T-helper 2 cell treated with Interferon-gamma antibody and Interleukin-4, amounts not matched to agents 100 ng/mL and 5 ng/mL, for 36 hours (primary cell): Measurements from ENCODE around the gene KIF23. TPM values are rescaled to one million over a fixed set of nuclear protein-coding genes. Genes with fewer than 3 reads are reported as not detected.

Source experiments
- intact Hi-C: fragments of 100-400 bp; cut with micrococcal nuclease; formaldehyde crosslinking; loops from one replicate; pipeline ENCODE4 v1.15.1; 2023
- total RNA-seq: library from RNA; stranded (reverse); gene quantifications from 2 replicates; pipeline ENCODE4 v1.2.3, GENCODE V29; 2022

Gene KIF23
- total RNA-seq, 1 donor from 2014 or later: 55.3 TPM

DNA sequence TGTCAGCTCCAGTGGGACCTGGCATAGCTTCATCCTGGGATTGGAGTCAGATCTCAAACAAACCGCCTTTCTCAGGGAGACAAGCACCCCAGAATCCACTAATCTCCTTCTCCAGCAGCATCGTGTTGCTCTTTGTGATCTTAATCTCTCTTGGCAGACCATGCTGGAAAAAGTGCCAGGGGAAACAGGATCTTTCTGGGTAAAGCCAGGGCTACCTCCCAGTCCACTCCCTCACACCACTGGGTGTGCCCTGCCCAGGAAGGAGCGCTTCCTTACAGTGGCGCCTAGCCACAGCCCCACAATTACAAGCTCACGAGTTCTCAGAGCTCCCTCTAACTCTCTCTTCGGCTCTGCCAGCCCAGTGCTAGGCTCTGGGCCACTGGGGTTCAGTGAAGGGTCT, 70.7 kb downstream of the KIF23 start:
- intact Hi-C loops: no loop called here

DNA sequence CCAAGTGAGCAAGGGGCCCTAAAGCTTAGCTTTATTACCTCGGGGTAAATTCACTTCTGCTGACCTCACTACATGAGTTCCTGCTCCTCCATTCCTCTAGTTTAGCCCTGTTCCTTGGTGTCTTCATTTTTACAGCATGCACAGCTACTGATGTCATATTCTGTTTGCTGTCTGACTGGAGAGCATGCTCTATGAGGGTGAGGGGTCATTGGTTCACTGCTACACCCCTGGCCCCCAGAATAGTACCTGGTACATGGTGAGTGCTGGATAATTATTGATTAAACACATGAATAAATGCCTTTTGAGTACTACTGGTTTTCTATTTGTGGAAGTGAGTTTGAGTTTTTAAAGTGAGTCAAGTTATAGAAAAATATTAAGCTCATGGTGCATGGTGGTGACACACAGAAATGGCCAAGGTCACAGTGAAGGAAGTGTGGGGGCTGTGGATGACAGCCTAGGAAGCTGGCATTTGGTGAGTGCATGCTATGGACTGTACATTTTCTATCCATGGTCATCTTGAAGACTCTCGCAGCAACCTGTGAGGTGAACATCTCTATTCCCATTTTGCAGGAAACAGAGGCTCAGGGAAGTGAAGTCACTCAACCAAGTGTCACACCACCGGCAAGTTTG, 72.4 kb downstream of the KIF23 start:
- intact Hi-C loops: no loop called here

DNA sequence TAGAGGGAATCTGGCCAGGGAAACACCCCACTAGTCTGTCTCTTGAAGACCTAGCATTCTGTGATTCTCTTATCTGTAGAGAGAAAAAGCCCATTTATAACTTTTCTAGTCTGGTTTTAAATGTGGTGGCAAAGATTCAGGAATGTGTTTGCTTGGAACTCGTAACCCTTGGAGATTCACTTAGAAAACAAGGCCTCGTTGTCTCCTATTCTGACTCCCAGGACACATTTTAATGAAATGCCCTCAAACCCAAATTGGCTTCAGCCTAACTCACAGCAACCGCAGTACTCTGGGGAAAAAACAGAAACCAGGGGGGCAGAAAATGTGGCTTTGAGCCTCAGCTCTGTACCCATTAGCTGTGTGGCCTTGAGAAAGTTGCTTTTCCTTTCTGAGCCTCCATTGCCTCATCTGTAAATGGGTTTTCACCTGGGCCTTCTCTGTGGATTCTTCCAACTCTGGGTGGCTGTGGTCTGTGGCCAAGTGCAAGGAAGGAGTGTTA, 75.0 kb downstream of the KIF23 start:
- intact Hi-C loops: no loop called here

DNA sequence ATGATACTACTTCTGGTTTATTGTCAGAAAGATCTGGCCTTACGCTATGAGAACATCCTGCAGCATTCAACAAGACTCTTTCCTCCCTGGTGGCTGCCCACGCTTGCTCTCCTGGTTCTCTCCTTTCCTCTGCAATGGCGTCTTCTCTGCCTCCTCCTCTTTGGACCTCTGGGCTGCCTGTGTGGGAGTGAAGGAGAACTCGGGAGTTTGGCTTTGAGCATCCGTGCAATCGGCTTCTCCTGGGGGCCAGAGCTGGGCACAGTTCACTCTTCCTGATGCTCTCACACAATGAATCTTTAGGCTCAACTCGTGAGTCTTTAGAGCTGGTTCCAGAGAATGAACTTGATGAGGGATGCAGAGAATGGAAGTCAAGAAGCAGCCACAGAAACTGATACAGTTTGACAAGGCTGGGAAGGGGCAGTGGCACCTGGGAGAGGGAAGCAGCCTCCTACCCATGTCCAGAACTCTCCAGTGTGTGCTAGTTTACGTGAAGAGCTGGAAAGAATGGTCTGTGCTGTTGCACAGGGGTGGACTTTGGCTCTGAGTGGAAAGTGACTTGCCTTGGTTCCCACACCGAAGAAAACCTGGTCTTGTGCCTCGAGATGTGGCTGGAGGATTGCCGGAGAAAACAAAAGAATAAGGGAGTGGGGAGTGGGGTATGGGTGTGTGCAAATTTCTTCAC, 76.3 kb downstream of the KIF23 start:
- intact Hi-C loops: no loop called here

DNA sequence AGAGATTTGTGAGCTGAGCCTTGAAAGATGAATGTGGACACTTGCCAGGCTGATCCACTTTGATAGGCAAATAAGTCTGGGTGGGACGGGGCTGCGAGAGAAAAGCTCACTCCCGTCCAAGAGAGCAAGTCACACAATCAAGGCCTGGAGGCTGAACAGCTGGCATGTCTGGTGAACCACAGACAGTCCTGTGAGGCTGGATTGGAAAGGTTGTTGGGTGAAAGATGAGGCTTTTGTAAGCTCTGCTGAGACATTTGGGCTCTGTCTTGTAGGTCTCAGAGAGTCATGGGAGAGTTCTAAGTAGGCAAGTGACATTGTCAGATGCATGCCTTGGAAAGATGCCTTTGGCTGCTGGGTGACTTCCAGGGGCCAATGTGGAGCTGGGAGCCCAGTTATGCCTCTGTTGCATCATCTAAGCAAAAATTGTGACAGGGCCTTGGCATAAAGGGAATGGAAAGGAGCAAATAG, 76.9 kb downstream of the KIF23 start:
- intact Hi-C loops: no loop called here

DNA sequence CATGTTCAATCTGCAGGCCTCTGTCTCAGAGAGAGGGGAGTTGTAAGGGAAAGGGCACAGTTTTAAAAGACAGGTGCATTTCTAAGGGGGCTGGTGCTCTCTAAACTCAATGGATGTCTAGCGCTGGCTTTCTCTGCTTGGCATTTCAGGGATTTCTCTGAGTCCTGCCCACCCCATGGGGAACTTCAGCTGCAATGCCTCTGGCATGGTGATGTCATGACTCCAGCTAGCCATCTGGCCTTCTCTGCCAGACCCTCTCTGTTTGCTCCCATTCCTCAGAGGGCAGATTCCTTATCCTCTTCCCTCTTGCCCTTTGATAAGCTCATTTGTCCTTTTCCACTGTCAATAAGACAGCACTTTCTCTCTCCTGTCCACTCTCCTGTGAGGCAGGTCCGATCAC, 79.3 kb downstream of the KIF23 start:
- intact Hi-C loops: no loop called here

DNA sequence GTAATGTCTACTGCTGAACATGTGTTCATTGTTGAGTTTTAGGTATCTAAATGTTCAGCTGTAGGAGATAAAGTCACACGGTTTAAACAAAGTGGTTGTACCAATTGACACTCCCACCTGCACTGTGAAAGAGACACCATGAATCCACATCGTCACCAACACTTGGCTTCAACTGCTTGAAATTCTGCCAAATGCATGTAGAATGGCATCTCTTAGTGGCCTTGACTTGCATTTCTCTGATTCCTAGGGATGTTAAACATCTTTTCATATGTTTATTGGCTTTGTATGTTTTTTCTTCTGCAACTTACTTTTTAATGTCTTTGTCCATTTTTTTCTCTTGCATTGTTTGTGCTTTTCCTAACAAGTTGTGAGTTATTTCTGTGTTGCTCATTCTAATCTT, 81.9 kb downstream of the KIF23 start:
- intact Hi-C loops: no loop called here

DNA sequence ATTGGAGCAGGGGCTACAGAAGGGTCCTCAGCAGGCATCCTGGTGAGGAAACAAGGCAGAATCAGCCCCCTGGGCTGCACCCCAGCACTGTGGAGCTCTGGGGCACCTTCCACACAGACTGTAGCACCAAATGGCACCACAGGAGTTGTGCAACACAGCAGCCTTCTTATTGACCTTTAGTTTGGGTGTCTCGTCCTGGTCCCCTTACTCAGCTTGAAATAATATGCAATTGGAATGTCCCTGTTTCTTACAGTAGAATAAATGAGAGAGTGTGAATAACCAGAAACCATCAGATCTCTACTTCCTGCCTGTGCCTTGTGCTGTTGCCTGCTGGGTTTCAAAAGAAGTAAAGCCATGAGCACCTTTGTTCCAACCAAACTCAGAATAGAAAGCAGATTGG, 82.9 kb downstream of the KIF23 start:
- intact Hi-C loops: no loop called here

DNA sequence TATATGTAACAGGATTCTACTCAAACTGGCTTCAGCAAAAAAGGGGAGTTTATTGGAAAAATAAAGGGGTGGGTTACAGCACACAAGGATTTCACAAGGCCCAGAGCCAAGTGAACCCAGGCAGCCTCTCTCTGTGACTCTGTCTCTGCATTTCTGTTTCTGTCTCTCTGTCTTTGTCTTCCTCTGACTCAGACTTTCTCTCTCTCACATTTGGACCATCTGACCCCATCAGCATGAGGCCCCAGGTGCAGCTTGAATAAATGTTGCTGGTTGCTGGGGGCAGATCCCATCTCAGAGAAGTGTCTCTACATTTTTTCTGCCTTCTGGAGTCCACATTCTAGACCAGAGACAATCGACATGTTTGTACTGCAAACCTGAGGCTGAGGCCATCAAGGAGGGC, 83.5 kb downstream of the KIF23 start:
- intact Hi-C loops: no loop called here

Other genes starting within 250 kb of the KIF23 start
- gene PAQR5, start 115.4 kb upstream of the KIF23 start, total RNA-seq: not detected in 2 replicates
- gene RPLP1, start 38.5 kb downstream of the KIF23 start, total RNA-seq: 1,734 and 1,740 TPM in 2 replicates